HepG2 (cell line): ENCODE data around the gene APOM. TPM values are rescaled to one million over a fixed set of nuclear protein-coding genes. Genes with fewer than 3 reads are reported as not detected.
A peak's percentile ranks its signal among the peaks of the same experiment; 100 is the strongest.

Experiments
- ARID2 ChIP-seq: sonication (generic); formaldehyde crosslinking; IDR thresholded peaks from 2 replicates; pipeline ENCODE4 v1.8.1; 2022; ENCODE audit warnings: mild to moderate bottlenecking, missing genetic modification reagents, borderline replicate concordance
- CCAR2 ChIP-seq: fragments of 200-400 bp; formaldehyde crosslinking; optimal IDR thresholded peaks from 2 replicates; pipeline ENCODE3; 2018; ENCODE audit warnings: low read depth, mild to moderate bottlenecking, low read length, moderate library complexity
- CHCHD3 ChIP-seq: sonication (generic); formaldehyde crosslinking; IDR thresholded peaks from 2 replicates; pipeline ENCODE4 v1.8.0; 2022; ENCODE audit warnings: mild to moderate bottlenecking, missing genetic modification reagents, moderate library complexity
- CHD2 ChIP-seq: IDR thresholded peaks from 2 replicates; pipeline ENCODE4 v1.6.1; 2011; ENCODE audit warnings: low read depth, low read length, improper control_type of control experiment
- EEA1 ChIP-seq: sonication (generic); formaldehyde crosslinking; IDR thresholded peaks from 2 replicates; pipeline ENCODE4 v1.5.1; 2020; ENCODE audit warnings: mild to moderate bottlenecking, missing genetic modification reagents, borderline replicate concordance
- FLYWCH1 ChIP-seq: sonication (generic); formaldehyde crosslinking; IDR thresholded peaks from 2 replicates; pipeline ENCODE4 v1.8.1; 2023; ENCODE audit warnings: mild to moderate bottlenecking, missing genetic modification reagents
- FOXJ3 ChIP-seq: sonication (generic); formaldehyde crosslinking; IDR thresholded peaks from 2 replicates; pipeline ENCODE4 v1.4.0; 2020; ENCODE audit warnings: missing genetic modification reagents, mild to moderate bottlenecking, borderline replicate concordance
- GABPA ChIP-seq, 2 experiments: IDR thresholded peaks; 2 replicates each; pipeline ENCODE4 v1.6.1; 2011 to 2016; ENCODE audit warnings: low read depth in 2 of 2, low read length in 1 of 2, missing biosample characterization in 1 of 2, missing genetic modification characterization in 1 of 2
- IKZF4 ChIP-seq: sonication (generic); formaldehyde crosslinking; IDR thresholded peaks from 2 replicates; pipeline ENCODE4 v1.5.1; 2020; ENCODE audit warnings: borderline replicate concordance, mild to moderate bottlenecking, low read depth, missing genetic modification reagents; ENCODE audit errors: not compliant biosample characterization
- ISL2 ChIP-seq: sonication (generic); formaldehyde crosslinking; IDR thresholded peaks from 2 replicates; pipeline ENCODE4 v1.5.0; 2020; ENCODE audit warnings: missing genetic modification reagents
- NFATC3 ChIP-seq: sonication (generic); formaldehyde crosslinking; IDR thresholded peaks from 2 replicates; pipeline ENCODE4 v1.5.1; 2020; ENCODE audit warnings: mild to moderate bottlenecking, missing genetic modification reagents
- NFE2 ChIP-seq: sonication (generic); formaldehyde crosslinking; IDR thresholded peaks from 2 replicates; pipeline ENCODE4 v1.4.0; 2020; ENCODE audit warnings: missing genetic modification reagents
- NR2F6 ChIP-seq, 2 experiments: IDR thresholded peaks; 2 replicates each; pipeline ENCODE4 v1.6.1; 2016; ENCODE audit warnings: antibody characterized with exemption in 1 of 2, mild to moderate bottlenecking in 1 of 2
- NR3C1 ChIP-seq: sonication (generic); formaldehyde crosslinking; IDR thresholded peaks from 2 replicates; pipeline ENCODE4 v1.4.0; 2020; ENCODE audit warnings: missing genetic modification reagents
- RXRB ChIP-seq: IDR thresholded peaks from 2 replicates; pipeline ENCODE4 v1.6.1; 2016; ENCODE audit warnings: borderline replicate concordance, missing genetic modification reagents, missing compliant biosample characterization
- SP2 ChIP-seq: sonication (generic); formaldehyde crosslinking; IDR thresholded peaks from 2 replicates; pipeline ENCODE4 v1.5.1; 2020; ENCODE audit warnings: mild to moderate bottlenecking, missing genetic modification reagents
- TBX3 ChIP-seq: fragments of 450-650 bp; IDR thresholded peaks from 2 replicates; pipeline ENCODE4 v1.6.1; 2017; ENCODE audit warnings: antibody characterized with exemption, mild to moderate bottlenecking, inconsistent platforms, borderline replicate concordance
- ZNF619 ChIP-seq: sonication (generic); formaldehyde crosslinking; IDR thresholded peaks from 2 replicates; pipeline ENCODE4 v1.4.0; 2020; ENCODE audit warnings: mild to moderate bottlenecking, missing genetic modification reagents
- ZNF672 ChIP-seq: sonication (generic); formaldehyde crosslinking; IDR thresholded peaks from 2 replicates; pipeline ENCODE4 v1.8.1; 2022; ENCODE audit warnings: missing genetic modification reagents
- ZNF747 ChIP-seq: sonication (generic); formaldehyde crosslinking; IDR thresholded peaks from 2 replicates; pipeline ENCODE4 v1.8.1; 2023; ENCODE audit warnings: missing genetic modification reagents, mild to moderate bottlenecking, borderline replicate concordance
- ZNF782 ChIP-seq: sonication (generic); formaldehyde crosslinking; IDR thresholded peaks from 2 replicates; pipeline ENCODE4 v1.4.0; 2020; ENCODE audit warnings: missing genetic modification reagents, mild to moderate bottlenecking, borderline replicate concordance
- ZNF792 ChIP-seq: IDR thresholded peaks from 2 replicates; pipeline ENCODE4 v1.6.1; 2016
- ZNF891 ChIP-seq: sonication (generic); formaldehyde crosslinking; IDR thresholded peaks from 2 replicates; pipeline ENCODE4 v1.5.0; 2020; ENCODE audit warnings: mild to moderate bottlenecking, missing genetic modification reagents
- ZSCAN12 ChIP-seq: sonication (generic); formaldehyde crosslinking; IDR thresholded peaks from 2 replicates; pipeline ENCODE4 v1.9.0; 2021; ENCODE audit warnings: mild to moderate bottlenecking, missing genetic modification reagents
- polyA plus RNA-seq, 8 experiments: library from polyadenylated mRNA; depleted of rRNA in 3 of 8; stranded (reverse) in 7 of 8; unstranded in 1 of 8; fragments of >200 nt; fragmentation: Illumina TruSeq in 4 of 8; extraction: Trizol in 4 of 8; gene quantifications; 2 replicates each; pipeline versions ENCODE4 v1.2.1 to v1.2.3, GENCODE V29; 2011 to 2016; ENCODE audit warnings: low read depth in 4 of 8, missing spikeins in 1 of 8, mixed read lengths in 1 of 8; ENCODE audit not compliant: insufficient read depth in 1 of 8
- total RNA-seq, 5 experiments: library from RNA; depleted of rRNA; stranded (reverse); fragments of >200 nt; fragmentation: Illumina TruSeq; extraction: Trizol; gene quantifications; 2 replicates each; pipeline ENCODE4 v1.2.3, GENCODE V29; 2016; ENCODE audit warnings: low read depth in 1 of 5
- TF ChIP-seq, protein P1 (sequence below): IDR thresholded peaks from 2 replicates; pipeline ENCODE4 v1.6.1; 2016; ENCODE audit warnings: low read depth, borderline replicate concordance
- TF ChIP-seq, protein P2 (sequence below): sonication (generic); formaldehyde crosslinking; IDR thresholded peaks from 2 replicates; pipeline ENCODE4 v1.8.1; 2023; ENCODE audit warnings: mild to moderate bottlenecking, missing genetic modification reagents
- TF ChIP-seq, protein P3 (sequence below): IDR thresholded peaks from 2 replicates; pipeline ENCODE4 v1.6.1; 2016; ENCODE audit warnings: missing compliant biosample characterization, missing genetic modification reagents, borderline replicate concordance
- TF ChIP-seq, protein P4 (sequence below): sonication (generic); formaldehyde crosslinking; IDR thresholded peaks from 2 replicates; pipeline ENCODE4 v1.4.0; 2020; ENCODE audit warnings: missing genetic modification reagents

Gene APOM
- total and polyA plus RNA-seq, 2 of the 13 experiments (the other 11 are each of a cell fraction or from before 2014, with no cell fraction given), result 98.2 to 1,140 TPM

DNA sequence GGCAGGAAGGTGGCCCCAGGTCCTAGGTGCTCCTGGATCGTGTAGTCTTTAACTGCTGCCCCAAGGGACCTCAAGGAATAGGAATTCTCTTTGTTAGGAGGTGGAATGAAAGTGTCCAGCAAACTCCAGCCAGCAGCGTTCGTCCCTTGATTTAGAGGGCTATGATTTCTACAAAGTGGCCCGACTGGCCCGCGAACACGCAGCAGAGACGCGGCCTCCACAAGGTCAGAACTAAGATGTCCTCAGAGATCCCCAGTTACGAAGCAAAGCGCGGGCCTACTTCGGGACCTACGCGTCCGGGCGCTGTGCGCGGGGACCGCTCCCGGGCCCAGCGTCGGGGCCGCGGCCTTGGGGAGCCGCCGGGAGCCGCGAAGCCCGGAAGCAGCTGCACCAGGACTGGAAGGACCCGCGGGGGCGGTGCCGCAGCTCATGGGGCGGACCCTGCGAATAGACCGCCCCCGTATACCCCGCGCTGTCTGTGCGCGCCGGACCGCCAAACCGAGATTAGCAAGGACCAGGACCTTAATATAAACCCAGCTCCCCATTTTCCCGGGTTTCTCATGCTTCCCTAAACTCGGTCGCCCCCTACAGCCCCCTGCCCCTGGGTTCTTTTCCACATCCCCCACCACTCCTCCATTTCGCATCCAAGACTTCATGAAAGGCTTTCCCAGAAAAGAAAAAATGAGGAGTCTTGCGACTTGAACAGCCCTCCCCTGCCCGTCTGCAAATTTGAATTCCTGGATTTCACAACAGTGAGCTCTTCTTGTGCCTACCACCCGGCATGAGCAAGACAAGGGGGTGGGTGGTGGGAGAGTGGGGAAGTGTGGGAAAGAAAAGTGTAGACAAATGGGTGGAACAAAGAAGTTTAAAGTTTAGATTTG is 4.9 kb downstream of the APOM start, which contains the start of gene C6orf47 (continued):
- TF ChIP-seq IKZF4 (CRISPR knock-in tag) (peak; percentile 85), ZNF782 (CRISPR knock-in tag) (0 out of 2 replicates have a peak, but pooled peaks have one; percentile 25), ZNF792 (CRISPR knock-in tag) (peak; percentile 75), ZNF747 (CRISPR knock-in tag) (0 out of 2 replicates have a peak, but pooled peaks have one; percentile 33), NR2F6 (IDR thresholded peaks at IDR 0.05) (no peak; the same call in 1 of the 2 replicates), NR2F6 (CRISPR knock-in tag; IDR thresholded peaks at IDR 0.05) (0 out of 2 replicates have a peak, but pooled peaks have one; percentile 8), TBX3 (no peak), CHCHD3 (CRISPR knock-in tag) (0 out of 2 replicates have a peak, but pooled peaks have one; percentile 49), CHD2 (no peak), RXRB (CRISPR knock-in tag) (peak; percentile 52; the same call in 1 of the 2 replicates), ARID2 (CRISPR knock-in tag) (peak; percentile 80), ZSCAN12 (peak; percentile 94), ZNF619 (CRISPR knock-in tag) (0 out of 2 replicates have a peak, but pooled peaks have one; percentile 64), FLYWCH1 (CRISPR knock-in tag) (peak; percentile 86), GABPA (IDR thresholded peaks at IDR 0.05; ENCODE audit: low read depth, low read length) (no peak), GABPA (CRISPR knock-in tag; IDR thresholded peaks at IDR 0.05; ENCODE audit: low read depth) (no peak), ISL2 (CRISPR knock-in tag) (peak; percentile 81), NR3C1 (CRISPR knock-in tag) (no peak), SP2 (CRISPR knock-in tag) (peak; percentile 37; the same call in 1 of the 2 replicates), FOXJ3 (CRISPR knock-in tag) (peak; percentile 24; the same call in 1 of the 2 replicates), NFE2 (CRISPR knock-in tag) (no peak), ZNF672 (CRISPR knock-in tag) (no peak), ZNF891 (peak; percentile 85), CCAR2 (no peak), NFATC3 (CRISPR knock-in tag) (no peak), EEA1 (no peak; the same call in 1 of the 2 replicates)
- TF ChIP-seq, protein P1, sequence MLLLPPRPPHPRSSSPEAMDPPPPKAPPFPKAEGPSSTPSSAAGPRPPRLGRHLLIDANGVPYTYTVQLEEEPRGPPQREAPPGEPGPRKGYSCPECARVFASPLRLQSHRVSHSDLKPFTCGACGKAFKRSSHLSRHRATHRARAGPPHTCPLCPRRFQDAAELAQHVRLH (CRISPR knock-in tag), result no peak; the same call in 1 of the 2 replicates
- TF ChIP-seq, protein P2, sequence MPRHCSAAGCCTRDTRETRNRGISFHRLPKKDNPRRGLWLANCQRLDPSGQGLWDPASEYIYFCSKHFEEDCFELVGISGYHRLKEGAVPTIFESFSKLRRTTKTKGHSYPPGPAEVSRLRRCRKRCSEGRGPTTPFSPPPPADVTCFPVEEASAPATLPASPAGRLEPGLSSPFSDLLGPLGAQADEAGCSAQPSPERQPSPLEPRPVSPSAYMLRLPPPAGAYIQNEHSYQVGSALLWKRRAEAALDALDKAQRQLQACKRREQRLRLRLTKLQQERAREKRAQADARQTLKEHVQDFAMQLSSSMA (CRISPR knock-in tag), result no peak
- TF ChIP-seq, protein P3, sequence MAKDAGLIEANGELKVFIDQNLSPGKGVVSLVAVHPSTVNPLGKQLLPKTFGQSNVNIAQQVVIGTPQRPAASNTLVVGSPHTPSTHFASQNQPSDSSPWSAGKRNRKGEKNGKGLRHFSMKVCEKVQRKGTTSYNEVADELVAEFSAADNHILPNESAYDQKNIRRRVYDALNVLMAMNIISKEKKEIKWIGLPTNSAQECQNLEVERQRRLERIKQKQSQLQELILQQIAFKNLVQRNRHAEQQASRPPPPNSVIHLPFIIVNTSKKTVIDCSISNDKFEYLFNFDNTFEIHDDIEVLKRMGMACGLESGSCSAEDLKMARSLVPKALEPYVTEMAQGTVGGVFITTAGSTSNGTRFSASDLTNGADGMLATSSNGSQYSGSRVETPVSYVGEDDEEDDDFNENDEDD (CRISPR knock-in tag), result peak; percentile 75; the same call in 1 of the 2 replicates
- TF ChIP-seq, protein P4, sequence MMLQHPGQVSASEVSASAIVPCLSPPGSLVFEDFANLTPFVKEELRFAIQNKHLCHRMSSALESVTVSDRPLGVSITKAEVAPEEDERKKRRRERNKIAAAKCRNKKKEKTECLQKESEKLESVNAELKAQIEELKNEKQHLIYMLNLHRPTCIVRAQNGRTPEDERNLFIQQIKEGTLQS (CRISPR knock-in tag), result peak; percentile 60
